Left ventricle myocardium inferior (tissue), 1 donor: ENCODE results near the gene ABHD16A. TPM values are rescaled to one million over a fixed set of nuclear protein-coding genes. Genes with fewer than 3 reads are reported as not detected.

Source experiments
- DNase-seq: peaks from one replicate; pipeline ENCODE4 v3.0.0-alpha.2; 2020
- H3K27ac ChIP-seq: fragments of 200-600 bp; replicated peaks from 2 replicates; pipeline ENCODE4 v1.8.0; 2021
- H3K27me3 ChIP-seq: fragments of 200-600 bp; 2 replicates; pipeline ENCODE4 v1.8.0; 2021; ENCODE audit warnings: low read depth
- H3K36me3 ChIP-seq: fragments of 200-600 bp; 2 replicates; pipeline ENCODE4 v1.8.0; 2021
- H3K4me1 ChIP-seq: fragments of 200-600 bp; 2 replicates; pipeline ENCODE4 v1.8.0; 2021
- H3K4me3 ChIP-seq: fragments of 200-600 bp; 2 replicates; pipeline ENCODE4 v1.8.0; 2021; ENCODE audit warnings: mild to moderate bottlenecking, moderate library complexity
- H3K9me3 ChIP-seq: fragments of 200-600 bp; replicated peaks from 2 replicates; pipeline ENCODE4 v1.8.0; 2021
- intact Hi-C: fragments of 100-400 bp; cut with micrococcal nuclease; formaldehyde crosslinking; loops from one replicate; pipeline ENCODE4 v1.11.0; 2022
- total RNA-seq: library from RNA; stranded (reverse); fragmentation: NEBNext Ultra II Directional; extraction: Animal tissue kit (Norgen Biotek cat#: 25700); gene quantifications from one replicate; pipeline ENCODE4 v1.2.1, GENCODE V29; 2021
- TF ChIP-seq, protein P1 (sequence below): fragments of 200-600 bp; IDR thresholded peaks from 2 replicates; pipeline ENCODE4 v1.8.0; 2021; ENCODE audit warnings: antibody characterized with exemption, mild to moderate bottlenecking, borderline replicate concordance
- donor health status: DM: no; HTN: yes; CAD: no; lungs with severe emphysema.

ABHD16A gene
- total RNA-seq, 1 donor from 2014 or later, result 29.6 TPM

GRCh38 chr6:31663126-31663960 is 39.8 kb downstream of the ABHD16A start:
- H3K4me3 ChIP-seq, result peak overlapping the region; percentile 78
- intact Hi-C loops, result no loop called here
- TF ChIP-seq, protein P1, sequence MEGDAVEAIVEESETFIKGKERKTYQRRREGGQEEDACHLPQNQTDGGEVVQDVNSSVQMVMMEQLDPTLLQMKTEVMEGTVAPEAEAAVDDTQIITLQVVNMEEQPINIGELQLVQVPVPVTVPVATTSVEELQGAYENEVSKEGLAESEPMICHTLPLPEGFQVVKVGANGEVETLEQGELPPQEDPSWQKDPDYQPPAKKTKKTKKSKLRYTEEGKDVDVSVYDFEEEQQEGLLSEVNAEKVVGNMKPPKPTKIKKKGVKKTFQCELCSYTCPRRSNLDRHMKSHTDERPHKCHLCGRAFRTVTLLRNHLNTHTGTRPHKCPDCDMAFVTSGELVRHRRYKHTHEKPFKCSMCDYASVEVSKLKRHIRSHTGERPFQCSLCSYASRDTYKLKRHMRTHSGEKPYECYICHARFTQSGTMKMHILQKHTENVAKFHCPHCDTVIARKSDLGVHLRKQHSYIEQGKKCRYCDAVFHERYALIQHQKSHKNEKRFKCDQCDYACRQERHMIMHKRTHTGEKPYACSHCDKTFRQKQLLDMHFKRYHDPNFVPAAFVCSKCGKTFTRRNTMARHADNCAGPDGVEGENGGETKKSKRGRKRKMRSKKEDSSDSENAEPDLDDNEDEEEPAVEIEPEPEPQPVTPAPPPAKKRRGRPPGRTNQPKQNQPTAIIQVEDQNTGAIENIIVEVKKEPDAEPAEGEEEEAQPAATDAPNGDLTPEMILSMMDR, result no peak
- peaks cover 31% of the 10 kb centered on the region for H3K36me3 ChIP-seq
- DNase-seq, result no peak
- no peaks in the 10 kb centered on the region for H3K9me3 ChIP-seq
- peak overlapping the region; percentile 96 for H3K27ac ChIP-seq
- no peaks in the 10 kb centered on the region for H3K27me3 ChIP-seq
- H3K4me1 ChIP-seq, result peaks cover 93% of the 10 kb centered on the region

DNA sequence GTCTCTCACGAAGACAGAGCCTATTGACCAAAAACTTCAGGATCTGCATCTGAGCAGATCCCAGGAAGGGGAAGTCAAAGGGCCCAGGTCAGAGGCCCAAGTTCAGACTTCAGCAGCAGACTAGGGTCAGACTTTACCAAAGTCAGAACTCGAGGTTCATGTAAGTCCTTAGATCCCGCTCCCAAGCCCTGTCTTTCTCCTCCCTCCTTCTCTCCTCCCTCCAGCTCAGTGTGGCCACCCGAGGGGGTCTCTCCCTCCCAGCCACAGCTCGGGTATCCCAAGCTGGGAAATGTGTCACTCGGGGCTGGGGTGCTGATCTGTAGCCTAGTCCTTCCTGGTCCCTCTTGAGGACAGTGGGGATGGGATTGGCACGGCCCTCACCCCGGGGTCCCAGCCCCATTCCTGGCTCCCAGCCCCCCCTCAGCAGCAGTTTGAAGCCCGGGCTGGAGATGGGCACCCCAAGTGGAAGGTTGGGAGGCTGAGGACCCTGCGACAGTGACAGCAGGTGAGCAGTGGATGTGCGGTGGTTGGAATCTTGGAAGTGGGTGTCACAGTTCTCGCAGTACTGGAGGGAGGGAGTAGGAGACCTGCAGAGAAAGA is 40.9 kb downstream of the ABHD16A start:
- DNase-seq, result no peak
- intact Hi-C loops, result no loop called here

DNA sequence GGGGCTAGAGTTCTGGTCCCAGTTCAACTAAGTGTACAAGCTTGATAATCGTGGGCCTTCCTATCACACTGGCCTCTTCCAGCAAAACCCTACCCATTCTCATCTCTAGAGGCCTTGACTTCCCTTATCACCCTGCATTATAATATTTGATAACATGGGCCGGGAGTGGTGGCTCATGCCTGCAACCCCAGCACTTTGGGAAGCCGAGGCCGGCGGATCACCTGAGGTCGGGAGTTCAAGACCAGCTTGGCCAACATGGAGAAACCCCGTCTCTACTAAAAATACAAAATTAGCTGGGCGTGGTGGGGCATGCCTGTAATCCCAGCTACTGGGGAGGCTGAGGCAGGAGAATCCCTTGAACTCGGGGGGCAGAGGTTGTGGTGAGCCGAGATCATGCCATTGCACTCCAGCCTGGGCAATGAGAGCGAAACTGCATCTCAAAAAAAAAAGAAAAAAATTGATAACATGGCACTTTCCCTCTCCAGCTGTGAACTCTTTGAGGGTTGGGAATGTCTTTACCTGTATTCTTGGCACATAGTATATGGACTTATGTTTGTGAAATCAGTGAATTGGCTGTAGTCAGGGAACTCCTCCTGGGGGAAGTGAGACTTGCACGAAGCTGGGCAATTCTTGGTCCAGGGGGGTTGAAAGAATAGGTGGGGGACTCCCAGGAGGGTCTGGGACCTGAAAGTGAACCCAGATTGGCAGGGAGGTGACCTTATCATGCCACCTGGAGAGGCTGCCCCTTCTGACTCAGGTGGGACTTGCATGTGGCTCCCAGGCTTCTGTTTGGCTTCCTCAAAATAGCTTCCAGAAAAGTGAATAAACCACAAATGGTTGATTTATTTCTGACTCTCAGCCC is 41.6 kb downstream of the ABHD16A start:
- Histone ChIP-seq H3K27ac (peak overlapping the region; percentile 95), H3K4me3 (peak overlapping the region; percentile 90), H3K27me3 (no peaks in the 10 kb centered on the region), H3K9me3 (no peaks in the 10 kb centered on the region), H3K4me1 (peaks cover 88% of the 10 kb centered on the region), H3K36me3 (peaks cover 29% of the 10 kb centered on the region)
- intact Hi-C loops, result no loop called here
- no peak for DNase-seq
- TF ChIP-seq, protein P1, result no peak

More for the DNA sequence above, 40.9 kb downstream of the ABHD16A start:
- H3K36me3 ChIP-seq, result peaks cover 28% of the 10 kb centered on the region
- TF ChIP-seq, protein P1, result no peak
- no peak overlapping the region for H3K4me3 ChIP-seq
- H3K4me1 ChIP-seq, result peaks cover 93% of the 10 kb centered on the region
- no peaks in the 10 kb centered on the region for H3K9me3 ChIP-seq
- H3K27ac ChIP-seq, result peak overlapping the region; percentile 96
- no peaks in the 10 kb centered on the region for H3K27me3 ChIP-seq

DNA sequence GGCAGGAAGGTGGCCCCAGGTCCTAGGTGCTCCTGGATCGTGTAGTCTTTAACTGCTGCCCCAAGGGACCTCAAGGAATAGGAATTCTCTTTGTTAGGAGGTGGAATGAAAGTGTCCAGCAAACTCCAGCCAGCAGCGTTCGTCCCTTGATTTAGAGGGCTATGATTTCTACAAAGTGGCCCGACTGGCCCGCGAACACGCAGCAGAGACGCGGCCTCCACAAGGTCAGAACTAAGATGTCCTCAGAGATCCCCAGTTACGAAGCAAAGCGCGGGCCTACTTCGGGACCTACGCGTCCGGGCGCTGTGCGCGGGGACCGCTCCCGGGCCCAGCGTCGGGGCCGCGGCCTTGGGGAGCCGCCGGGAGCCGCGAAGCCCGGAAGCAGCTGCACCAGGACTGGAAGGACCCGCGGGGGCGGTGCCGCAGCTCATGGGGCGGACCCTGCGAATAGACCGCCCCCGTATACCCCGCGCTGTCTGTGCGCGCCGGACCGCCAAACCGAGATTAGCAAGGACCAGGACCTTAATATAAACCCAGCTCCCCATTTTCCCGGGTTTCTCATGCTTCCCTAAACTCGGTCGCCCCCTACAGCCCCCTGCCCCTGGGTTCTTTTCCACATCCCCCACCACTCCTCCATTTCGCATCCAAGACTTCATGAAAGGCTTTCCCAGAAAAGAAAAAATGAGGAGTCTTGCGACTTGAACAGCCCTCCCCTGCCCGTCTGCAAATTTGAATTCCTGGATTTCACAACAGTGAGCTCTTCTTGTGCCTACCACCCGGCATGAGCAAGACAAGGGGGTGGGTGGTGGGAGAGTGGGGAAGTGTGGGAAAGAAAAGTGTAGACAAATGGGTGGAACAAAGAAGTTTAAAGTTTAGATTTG is 42.5 kb downstream of the ABHD16A start, which contains the start of gene C6orf47:
TSS of gene C6orf47 (minus strand) at position 398 of the 881 bp plus-strand sequence. CDS start 831 bp downstream, outside the sequence.
- TF ChIP-seq, protein P1, result peak; percentile 9
- no peaks in the 10 kb centered on the region for H3K9me3 ChIP-seq
- no peaks in the 10 kb centered on the region for H3K27me3 ChIP-seq
- peak within 1 kb of the TSS; percentile 90 for H3K4me3 ChIP-seq
- DNase-seq, result peak; percentile 90
- intact Hi-C loops, result no loop called here
- peak within 1 kb of the TSS; percentile 95 for H3K27ac ChIP-seq
- peaks cover 37% of the 10 kb centered on the region for H3K36me3 ChIP-seq
- H3K4me1 ChIP-seq, result peaks cover 82% of the 10 kb centered on the region
